ENCODE results near the gene ATP2B1.
A peak's percentile ranks its signal among the peaks of the same experiment; 100 is the strongest.
"Not testable (repeated sequence)": the region's sequence is repeated elsewhere in the genome, so short reads cannot be mapped to it uniquely, and the experiment has no call there.

ATP2B1 gene

DNA sequence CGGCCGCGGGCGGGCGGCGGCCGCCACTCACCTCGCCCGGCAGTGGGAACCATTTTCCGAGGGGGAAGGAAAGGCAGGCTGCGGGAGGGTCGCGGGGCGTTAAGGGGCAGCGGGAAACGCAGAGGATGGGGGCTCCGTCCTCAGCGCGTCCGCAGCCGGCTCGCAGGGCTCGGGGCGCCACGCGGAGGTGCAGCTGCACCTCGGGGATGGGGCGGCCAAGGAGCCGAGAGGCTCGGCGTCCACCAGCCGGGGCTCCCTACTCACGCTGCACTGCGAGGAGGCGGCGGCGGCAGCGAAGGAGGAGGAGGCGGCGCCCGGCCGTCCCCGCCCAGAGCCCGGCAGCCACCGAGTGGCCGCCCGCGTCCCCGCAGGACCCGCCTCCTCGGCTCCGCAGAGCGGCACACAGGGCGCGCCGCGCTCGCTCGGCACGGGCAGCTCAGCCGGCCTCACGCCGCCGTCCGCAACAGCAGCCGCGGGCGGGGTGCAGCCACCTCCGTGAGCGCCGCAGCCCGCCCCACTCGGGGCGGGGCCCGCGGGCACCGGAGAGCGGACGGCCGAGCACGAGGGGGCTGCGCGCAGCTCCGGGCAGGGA is at the start of gene ATP2B1:
ATP2B1 (minus strand) TSS at position 274 of the 592 bp plus-strand sequence. CDS start 52,952 bp downstream, outside the sequence.
- DNase-seq (ENCODE audit: low read depth in 2 of 2), result peak; percentile 66 to 69

DNA sequence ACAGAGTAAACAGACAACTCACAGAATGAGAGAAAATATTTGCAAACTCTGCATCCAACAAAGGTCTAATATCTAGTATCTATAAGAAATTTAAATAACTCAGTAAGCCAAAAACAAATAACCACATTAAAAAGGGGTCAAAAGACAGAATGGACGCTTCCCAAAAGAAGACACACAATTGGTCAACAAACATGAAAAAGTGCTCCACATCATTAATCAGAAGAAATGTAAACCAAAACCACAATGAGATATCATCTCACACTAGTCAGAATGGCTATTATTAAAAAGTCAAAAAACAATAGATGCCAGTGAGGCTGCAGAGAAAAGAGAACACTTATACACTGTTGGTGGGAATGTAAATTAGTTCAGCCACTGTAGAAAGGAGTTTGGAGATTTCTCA is 49.3 kb upstream of the ATP2B1 start:
- not testable (repeated sequence) for DNase-seq (ENCODE audit: low read depth in 2 of 2)

DNA sequence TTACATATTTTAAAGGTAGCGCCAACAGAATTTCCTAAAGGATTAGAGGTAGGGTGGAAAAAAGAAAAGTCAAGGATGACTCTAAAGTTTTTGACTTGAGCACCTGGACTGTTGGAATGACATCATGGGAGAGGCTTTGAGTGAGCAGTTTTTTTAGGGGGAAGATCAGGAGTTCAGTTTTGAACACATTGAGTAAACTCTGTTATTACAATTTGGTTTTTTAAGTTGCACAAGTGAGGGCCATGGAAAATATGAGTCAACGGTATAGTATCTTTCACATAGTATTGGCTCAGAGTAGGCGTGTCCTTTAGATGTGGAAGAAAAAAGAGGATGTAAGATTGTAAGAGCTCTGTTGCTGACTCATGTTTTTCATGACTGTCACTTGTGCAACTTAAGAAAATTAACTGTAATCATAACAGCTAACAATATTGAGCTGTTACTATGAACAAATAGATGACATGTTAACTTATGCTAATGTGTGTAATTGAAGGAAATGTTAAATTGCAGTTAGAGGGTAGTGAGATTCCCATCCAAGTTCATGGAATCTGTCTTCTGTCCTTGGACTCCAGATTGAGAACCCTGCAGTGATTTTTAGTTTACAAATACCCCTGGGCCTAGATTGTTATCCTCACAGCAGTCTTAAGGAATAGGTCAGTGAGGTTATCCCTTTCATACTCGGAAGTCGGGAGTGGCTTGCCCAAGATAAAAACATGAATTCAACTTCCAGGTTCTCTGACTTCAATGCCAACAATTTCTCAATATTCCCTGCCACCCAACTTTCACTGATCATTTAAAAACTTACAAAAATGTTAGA is 48.2 kb upstream of the ATP2B1 start:
- DNase-seq (ENCODE audit: low read depth in 2 of 2), result no peak

DNA sequence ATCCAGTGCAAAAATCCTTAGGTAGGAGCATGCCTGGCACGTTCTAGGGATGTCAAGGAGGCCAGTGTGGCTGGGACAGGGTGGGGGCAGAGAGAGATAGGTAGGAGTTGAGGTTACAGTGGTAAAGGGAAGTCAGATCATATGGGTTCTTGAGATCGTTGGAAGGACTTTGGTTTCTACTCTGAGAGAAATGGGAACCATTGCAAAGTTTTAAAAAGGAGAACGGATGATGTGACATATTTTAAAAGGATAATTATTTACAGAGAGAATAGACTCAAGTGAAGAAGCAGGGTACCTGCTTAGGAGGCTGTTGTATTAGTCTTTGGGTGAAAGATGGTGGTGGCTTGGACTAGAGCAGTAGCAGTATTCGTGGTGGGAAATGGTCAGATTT is 47.6 kb upstream of the ATP2B1 start:
- no peak for DNase-seq (ENCODE audit: low read depth in 2 of 2)

DNA sequence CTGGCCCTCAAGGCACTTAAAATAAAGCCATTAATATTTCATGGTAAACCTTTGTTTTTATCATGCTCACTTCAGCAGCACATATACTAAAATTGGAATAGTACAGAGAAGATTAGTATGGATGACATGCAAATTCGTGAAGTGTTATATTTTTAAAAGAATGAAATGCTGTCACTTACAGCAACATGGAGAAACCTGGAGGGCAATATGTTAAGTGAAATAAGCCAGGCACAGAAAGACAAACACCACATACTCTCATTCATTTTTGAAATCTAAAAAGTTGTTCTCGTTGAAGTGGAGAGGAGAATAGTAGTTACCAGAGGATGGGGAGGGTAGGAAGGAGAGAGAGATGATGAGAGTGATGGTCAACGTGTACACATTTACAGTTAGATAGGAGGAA is 45.4 kb upstream of the ATP2B1 start:
- no peak for DNase-seq (ENCODE audit: low read depth in 2 of 2)

DNA sequence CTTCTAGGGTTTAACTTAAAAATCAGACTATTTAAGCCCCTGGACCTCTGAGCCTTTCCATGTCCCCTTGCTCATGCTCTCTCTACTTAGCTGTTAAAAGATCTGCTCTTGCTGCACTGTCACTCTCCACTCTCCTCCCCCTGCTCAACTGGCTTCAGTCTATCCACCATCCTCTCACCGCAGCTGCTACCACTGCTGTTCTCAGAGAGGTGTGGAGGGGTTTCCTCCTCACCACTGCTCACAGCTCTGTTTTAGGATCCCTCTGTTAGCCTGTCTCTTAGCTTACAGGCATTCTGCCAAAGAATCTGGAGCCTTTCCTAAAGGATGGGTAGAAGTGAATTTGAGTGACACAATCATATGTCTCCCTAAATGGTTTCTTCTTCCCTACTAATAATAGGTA is 43.7 kb upstream of the ATP2B1 start:
- DNase-seq (ENCODE audit: low read depth in 2 of 2), result no peak

DNA sequence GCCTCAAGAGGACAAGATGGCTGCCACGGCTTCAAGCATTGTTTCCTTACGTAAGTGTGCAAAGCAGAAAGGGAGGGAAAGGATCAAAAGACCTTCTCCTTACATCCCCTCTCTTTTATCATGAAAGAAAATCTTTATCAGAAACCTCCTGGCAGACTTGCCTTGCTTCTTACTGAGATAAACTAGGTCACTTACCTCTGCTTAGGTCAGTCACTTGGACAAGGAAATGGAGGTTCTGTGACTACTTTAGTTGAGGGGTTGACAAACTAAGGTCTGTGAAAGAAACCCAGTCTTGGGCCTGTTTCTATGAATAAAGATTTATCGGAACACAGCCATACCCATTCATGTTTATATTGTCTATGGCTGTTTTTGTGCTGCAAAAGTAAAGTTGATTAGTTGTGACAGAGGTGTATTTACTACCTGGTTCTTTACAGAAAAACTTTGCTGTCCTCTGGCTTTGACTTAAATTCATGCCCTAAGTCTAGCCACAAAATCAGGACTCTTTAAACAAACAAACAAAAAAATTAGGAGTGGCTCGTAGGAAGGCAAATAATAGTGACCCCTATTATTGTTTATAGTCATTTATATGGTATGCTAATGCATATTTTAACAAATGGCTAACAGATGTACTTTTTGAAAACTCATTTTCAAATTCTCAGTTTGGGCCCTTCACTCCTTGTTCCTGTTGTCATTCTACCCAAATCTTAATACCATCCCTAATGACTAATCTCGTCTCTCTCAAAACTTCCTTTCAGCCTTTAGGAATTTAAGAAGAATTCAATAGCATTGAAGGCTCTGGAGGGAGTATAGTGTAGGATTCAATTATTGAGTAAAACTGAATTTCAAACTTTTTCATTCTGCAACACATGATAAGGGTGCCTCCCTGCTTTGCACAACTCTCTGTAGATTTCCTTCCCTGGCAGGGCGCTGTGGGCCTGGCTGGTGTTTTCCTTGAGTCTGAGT is 42.0 kb upstream of the ATP2B1 start:
- no peak for DNase-seq (ENCODE audit: low read depth in 2 of 2)

DNA sequence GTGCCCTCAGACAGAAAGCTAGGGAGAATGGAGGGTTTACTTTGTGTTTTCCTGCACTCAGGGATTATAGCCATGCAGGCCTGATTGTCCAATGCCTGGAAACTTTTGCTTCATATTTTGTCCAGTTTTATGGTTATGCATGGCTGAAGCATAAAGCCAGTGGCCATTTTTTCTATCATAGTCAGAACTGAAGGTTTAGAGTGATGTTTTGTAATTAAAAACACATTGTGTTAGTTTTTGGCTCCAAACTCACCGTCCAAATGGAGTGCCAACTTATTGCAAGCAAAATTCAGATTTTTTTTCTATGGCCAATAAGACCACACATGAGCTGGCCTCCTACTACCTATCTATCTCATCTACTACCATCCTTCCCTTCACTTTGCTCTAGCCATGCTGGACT is 40.2 kb upstream of the ATP2B1 start:
- no peak for DNase-seq (ENCODE audit: low read depth in 2 of 2)

DNA sequence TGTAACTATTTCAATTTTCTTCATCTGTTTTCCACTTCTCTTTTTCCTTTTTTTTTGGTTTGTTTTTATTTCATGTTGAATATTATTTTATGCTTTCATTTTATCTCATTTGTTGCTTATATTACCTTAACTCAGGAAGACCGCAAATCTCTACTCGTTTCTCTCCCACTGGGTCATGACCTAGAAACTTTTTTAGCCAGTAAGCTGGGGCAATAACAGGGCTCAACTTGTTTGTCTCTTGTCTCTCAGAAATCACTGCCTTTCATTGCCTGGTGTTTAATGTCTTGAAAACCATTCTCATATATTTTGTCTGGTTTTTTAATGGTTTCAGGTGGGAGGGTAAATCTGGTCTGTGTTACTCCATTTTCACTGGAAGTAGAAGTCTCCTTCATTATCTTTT is 36.6 kb upstream of the ATP2B1 start:
- DNase-seq (ENCODE audit: low read depth in 2 of 2), result no peak

DNA sequence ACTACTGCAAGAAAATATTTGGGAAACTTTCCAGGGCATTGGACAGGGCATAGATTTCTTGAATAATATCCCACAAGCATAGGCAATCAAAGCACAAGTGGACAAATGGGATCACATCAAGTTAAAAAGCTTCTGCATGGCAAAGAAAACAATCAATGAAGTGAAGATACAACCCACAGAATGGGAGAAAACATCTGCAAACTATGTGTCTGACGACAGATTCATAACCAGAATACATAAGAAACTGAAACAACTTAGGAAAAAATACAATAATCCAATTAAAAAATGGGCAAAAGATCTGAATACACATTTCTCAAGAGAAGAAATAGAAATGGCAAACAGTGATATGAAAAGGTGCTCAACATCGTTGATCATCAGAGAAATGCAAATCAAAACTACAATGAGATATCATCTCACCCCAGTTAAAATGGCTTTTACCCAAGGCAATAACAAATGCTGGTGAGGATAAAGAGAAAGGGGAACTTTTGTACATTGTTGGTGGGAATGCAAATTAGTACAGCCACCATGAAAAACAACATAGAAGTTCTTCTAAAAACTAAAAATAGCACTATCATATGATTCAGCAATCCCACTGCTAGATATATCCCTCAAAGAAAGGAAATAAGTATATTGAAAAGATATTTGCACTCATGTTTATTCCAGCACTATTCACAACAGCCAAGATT is 33.8 kb upstream of the ATP2B1 start:
- no peak for DNase-seq (ENCODE audit: low read depth in 2 of 2)

DNA sequence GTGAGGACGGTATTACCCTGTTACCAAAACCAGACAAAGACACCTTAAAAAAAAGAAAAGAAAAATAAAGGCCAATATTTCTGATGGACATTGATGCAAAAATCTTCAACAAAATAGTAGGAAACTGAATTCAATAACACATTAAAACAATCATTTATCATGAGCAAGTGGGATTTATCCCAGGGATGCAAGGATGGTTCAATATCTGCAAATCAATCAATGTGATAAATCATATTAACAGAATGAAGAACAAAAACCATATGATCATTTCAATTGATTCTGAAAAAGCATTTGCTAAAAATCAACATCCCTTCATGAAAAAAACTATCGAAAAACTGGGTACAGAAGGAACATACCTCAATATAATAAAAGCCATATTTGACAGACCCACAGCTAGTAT is 32.3 kb upstream of the ATP2B1 start:
- DNase-seq (ENCODE audit: low read depth in 2 of 2), result no peak

DNA sequence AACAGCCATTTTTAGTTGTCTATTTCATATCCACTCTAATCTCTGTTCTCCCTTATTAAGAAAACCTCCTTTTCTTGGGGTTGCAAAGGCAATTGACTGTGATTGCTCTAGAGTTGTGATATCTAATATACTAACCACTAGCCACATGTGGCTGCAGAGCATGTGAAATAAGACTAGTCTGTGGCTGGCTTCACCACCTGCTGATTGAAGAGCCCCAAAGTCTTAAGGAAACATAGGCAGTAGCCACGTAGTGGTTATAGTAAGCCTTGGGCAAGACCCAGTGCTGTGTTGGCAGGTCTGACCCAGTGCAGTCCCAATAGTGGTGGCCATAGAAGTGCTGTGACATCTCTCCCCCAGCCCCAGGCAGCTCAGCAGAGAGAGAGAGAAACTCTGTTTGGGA is 28.4 kb upstream of the ATP2B1 start:
- no peak for DNase-seq (ENCODE audit: low read depth in 2 of 2)

DNA sequence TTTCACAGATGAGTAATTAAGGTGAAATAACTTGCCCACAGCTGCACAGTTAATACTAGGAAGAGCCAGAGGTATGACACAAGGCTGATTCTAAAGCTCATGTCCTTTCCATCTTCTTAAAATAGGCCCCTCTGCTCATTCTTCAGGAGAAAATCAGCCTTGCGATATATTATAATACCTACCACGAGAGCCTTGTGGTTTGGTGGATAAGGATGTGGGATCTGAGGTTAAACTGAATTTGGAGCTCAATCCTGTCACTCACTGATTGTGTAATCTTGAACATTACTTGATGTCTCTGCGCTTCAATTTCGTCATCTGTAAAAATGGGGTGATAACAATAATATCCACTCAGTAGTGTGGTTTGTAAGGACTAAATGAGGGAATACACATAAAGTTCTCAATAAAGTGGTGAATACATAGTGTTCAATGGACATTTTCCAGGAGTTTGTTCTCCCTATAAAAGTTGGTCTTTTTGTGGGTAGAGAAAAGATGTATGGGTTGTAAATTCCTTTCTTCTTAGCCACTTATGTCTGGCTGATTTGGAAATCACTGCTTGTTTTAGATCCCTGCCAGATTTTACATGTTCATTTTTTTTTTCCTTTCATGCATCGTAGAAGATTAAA is 25.1 kb upstream of the ATP2B1 start:
- DNase-seq (ENCODE audit: low read depth in 2 of 2), result no peak

DNA sequence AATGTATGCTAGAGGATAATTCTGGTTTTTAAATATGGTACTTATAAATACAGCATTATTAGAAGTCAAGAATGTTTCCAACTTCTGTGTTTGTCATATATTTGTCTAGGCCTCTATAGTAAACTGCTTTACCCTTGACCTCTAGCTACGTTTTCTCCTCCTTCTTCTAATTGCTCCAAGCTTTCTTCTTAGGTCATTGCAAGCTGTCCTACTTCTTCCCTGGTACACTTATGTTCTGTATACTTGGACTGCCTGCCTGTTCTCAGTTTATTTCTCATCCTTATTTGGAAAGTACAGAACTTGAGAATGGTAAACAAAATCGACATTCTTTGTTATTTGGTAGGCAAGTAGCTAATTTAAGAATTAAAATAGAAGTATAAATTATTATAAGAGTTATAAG is 23.9 kb upstream of the ATP2B1 start:
- DNase-seq (ENCODE audit: low read depth in 2 of 2), result no peak

DNA sequence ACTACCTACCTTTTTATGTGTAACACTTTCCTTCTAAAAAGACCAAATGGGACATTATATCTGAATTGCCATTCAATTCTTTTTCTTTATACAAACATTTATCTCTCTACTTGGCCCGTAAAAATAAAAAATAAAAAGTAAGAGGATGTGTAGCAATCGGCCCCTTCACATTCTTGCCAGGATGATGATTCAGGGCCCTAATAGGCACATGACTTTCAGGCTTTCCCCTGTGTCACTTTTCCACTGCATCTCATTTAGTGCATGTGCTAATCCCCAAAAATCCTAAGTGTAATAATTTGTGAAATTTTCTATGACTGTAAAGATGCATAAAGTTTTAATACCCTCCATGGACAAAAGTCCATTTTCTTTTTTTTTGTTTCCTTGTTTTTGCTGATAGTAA is 23.0 kb upstream of the ATP2B1 start:
- no peak for DNase-seq (ENCODE audit: low read depth in 2 of 2)

DNA sequence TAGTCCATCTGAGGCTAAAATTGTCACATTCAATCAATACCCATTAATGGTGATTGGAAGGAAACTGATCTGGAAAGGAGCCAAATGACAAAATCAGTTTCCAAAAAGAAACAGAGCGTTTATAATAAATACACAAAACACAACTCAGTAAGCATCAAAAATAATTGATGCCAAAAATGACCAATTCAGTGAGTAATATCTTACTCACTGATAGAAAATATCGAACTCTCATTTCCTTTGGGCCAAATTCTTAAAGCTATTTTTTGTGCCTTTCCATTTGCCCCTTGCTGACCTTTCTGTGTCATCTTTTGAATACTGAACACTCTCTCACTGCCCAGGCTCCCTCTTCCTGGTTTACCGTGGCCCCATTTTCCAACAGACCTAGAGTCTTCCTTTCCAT is 22.5 kb upstream of the ATP2B1 start:
- DNase-seq (ENCODE audit: low read depth in 2 of 2), result no peak

DNA sequence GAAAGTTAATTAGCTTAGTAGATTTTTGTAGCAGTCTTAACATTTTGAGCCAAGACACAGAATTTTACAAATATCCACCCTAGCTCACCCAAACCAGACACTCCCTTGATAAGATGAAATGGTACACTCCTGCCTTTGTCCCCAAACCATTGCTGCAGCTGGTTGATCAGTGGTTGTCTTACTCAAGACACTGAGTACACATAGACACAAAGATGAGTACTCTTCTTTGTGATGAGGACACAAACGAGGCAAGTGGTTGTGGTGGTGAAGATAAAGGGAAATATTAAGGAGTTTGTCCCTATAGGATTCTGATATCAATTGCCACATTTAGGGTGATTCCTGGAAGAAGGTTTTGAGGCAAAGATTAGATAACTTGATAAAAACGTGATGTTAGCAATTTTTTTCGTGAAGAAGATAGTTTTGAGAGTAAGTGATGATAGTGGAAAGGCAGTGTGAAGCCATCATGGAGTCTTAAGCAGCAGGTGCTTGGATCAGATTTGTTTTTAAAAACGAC is 21.4 kb upstream of the ATP2B1 start:
- no peak for DNase-seq (ENCODE audit: low read depth in 2 of 2)

DNA sequence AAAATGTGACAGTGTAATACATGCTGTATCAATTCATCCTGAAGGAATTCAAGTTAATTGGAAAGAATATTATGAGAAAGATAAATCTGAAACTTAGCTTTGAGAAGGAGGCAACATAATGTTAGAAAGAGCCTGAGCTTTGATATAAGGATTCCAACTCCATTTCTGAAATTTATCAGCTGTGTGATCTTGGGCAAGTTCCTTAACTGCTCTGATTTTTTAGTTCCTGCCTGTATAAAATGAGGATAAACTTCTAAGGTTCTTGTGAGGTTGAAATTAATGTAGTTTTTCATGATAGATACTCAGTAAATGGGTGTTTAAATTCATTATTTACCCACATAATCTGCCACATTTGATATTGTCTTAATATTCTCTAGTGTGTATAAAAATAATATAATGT is 14.6 kb upstream of the ATP2B1 start:
- DNase-seq (ENCODE audit: low read depth in 2 of 2), result no peak

DNA sequence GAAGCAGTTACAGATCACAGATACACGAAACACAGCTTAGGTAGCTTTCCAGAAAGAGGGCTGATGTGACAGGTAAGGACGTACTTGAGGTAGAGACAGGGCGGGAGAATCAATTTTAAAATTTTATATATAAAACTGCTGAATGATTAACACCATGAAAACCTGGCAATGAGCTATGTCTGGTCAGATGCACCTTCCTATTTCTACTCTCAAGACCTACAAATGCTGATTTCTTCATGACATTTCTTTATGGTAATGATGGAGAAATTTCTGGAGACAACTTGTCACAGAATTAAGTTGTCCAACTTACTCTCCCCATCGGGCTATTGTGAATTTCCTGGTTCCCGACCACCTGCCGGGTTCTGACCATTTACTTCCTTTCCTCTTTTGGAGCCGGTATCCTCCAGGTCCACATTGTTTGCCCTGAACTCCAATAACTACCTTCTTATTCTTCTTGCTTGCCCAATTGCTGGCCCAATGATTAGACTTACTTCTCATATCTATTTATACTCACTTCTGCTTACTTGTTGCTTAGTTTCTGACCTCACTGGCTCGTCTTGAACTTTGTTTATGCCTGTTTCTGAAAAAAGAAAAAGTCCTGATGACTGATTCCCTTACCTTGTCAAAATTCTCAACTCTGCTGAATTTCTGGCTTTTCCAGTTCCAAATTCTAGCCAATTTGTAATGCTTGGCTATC is 12.8 kb upstream of the ATP2B1 start:
- DNase-seq (ENCODE audit: low read depth in 2 of 2), result no peak

DNA sequence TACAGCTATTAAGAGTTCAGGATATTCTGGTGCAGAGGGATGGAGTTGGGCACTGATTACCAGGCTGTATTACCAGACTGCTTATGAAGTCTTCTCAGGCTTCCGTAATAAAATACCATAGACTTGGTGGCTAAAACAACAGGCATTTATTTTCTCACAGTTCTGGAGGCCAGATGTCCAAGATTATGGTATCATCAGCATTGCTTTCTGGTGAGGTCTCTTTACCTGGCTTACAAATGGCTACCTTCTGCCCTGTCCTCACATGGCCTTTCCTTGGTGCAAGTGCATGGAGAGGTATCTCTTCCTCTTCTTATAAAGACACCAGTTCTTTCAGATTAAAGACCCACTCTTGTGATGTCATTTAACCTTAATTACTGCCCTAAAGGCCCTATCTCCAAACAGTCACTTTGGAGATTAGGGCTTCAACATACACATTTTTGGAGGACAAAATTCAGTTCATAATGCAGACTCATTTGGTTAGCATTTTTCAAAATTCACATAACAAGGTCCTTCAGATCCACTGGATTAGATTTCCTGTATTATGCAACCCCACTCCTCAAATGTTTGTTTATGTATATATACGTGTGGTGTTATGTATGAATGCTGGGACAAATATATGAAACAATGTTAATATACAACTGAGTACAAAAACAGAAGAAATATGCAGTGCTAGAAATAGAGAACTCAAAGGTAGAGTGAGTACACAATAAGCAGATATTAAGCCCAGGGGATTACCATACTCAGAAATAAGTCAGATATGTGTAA is 9.3 kb upstream of the ATP2B1 start:
- DNase-seq (ENCODE audit: low read depth in 2 of 2), result no peak
